ENCODE measurements around the gene MICU1. TPM values are rescaled to one million over a fixed set of nuclear protein-coding genes. Genes with fewer than 3 reads are reported as not detected.

The MICU1 gene
- total RNA-seq, 1 donor from 2014 or later, result 58.2 TPM

DNA sequence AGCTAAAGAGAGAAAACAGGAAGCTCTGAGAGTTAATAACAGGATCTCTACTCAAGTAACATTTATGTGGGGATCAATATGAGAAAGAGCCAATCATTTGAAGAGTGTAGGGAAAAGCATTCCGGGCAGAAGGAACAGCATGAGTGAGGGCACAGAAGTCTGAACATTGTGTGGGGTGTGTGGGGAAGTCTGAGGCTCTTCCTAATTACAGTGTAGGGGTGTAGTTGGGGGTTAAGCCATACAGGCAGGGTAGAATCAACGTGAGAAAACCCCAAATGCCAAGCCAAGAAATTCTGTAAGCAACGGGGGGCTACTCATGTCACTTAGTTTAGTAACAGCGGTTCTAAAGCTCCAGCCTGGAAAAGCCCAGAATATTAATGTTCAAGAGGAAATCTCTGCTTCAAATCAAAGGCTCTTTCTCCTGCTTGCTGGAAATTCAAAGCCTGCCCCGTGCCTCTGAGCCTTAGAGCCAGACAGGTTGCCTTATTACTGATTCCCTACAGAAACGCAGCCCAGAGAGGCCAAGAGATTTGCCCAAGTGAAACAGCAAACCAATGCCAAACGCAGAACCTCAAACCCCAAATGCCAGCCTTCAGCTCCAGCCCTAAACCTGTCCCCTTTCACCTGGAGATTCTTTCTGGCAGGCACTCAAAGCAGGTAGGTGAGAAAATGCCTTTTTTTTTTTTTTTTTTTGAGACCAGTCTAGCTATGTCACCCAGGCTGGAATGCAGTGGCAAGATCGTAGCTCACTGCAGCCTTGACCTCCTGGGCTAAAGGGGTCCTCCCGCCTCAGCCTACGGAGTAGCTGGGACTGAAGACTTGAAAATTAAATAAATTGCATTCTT is 307.2 kb downstream of the MICU1 start:
- no peak for DNase-seq (ENCODE audit: low spot score in 2 of 2, unreplicated experiment in 2 of 2)
- peaks cover 43% of the 10 kb centered on the region for H3K4me1 Mint-ChIP-seq
- no peaks in the 10 kb centered on the region for H3K27me3 Mint-ChIP-seq (ENCODE audit: low read depth)
- no peaks in the 10 kb centered on the region for H3K36me3 Mint-ChIP-seq
- peak overlapping the region; percentile 82 for H3K27ac Mint-ChIP-seq
- TF ChIP-seq, protein P1, sequence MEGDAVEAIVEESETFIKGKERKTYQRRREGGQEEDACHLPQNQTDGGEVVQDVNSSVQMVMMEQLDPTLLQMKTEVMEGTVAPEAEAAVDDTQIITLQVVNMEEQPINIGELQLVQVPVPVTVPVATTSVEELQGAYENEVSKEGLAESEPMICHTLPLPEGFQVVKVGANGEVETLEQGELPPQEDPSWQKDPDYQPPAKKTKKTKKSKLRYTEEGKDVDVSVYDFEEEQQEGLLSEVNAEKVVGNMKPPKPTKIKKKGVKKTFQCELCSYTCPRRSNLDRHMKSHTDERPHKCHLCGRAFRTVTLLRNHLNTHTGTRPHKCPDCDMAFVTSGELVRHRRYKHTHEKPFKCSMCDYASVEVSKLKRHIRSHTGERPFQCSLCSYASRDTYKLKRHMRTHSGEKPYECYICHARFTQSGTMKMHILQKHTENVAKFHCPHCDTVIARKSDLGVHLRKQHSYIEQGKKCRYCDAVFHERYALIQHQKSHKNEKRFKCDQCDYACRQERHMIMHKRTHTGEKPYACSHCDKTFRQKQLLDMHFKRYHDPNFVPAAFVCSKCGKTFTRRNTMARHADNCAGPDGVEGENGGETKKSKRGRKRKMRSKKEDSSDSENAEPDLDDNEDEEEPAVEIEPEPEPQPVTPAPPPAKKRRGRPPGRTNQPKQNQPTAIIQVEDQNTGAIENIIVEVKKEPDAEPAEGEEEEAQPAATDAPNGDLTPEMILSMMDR (IDR thresholded peaks at IDR 0.05; ENCODE audit: unreplicated experiment), result no peak
- H3K9me3 Mint-ChIP-seq, result no peaks in the 10 kb centered on the region
- no peak overlapping the region for H3K4me3 Mint-ChIP-seq

Other genes starting within 250 kb of the MICU1 start
- 44.6 to 51.4 TPM (median 50.0 TPM) in 3 replicates for gene MCU, start 66.1 kb upstream of the MICU1 start, total RNA-seq

Data from mesothelial cell of epicardium (in vitro differentiated cells).